ENCODE measurements around the gene TTC33.

DNA sequence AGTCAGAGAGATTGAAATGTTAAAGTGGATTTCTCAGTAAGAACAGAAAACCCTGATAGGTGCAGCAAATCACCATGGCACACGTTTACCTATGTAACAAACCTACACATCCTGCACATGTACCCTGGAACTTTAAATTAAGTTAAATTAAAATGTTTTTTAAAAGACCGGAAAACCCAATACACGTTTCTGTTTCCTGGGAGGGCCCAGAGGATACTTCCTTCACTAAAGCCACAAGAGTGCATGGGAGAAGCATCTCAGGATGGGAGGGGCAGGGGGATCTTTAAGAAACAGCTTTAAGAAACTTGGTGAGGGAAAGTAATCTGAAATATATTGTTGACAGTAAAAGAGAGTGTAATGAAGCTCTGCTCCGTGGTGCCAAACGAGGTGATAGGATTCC is 240.8 kb downstream of the TTC33 start:
- no peak for TF ChIP-seq EZH2phosphoT487 (conservative IDR thresholded peaks at IDR 0.05; ENCODE audit: low read length)
- TF ChIP-seq, protein P1, sequence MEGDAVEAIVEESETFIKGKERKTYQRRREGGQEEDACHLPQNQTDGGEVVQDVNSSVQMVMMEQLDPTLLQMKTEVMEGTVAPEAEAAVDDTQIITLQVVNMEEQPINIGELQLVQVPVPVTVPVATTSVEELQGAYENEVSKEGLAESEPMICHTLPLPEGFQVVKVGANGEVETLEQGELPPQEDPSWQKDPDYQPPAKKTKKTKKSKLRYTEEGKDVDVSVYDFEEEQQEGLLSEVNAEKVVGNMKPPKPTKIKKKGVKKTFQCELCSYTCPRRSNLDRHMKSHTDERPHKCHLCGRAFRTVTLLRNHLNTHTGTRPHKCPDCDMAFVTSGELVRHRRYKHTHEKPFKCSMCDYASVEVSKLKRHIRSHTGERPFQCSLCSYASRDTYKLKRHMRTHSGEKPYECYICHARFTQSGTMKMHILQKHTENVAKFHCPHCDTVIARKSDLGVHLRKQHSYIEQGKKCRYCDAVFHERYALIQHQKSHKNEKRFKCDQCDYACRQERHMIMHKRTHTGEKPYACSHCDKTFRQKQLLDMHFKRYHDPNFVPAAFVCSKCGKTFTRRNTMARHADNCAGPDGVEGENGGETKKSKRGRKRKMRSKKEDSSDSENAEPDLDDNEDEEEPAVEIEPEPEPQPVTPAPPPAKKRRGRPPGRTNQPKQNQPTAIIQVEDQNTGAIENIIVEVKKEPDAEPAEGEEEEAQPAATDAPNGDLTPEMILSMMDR (IDR thresholded peaks at IDR 0.05; ENCODE audit: insufficient read depth, low read length, poor library complexity, severe bottlenecking) = no peak

Measured in SU-DHL-6 (cell line).